Peyer's patch (tissue), 4 donors: ENCODE data around the gene TDRD5. TPM values are rescaled to one million over a fixed set of nuclear protein-coding genes. Genes with fewer than 3 reads are reported as not detected.

ENCODE experiments used
- DNase-seq, 3 donors: peaks; one replicate each; pipeline ENCODE4 v3.0.0-alpha.2; 2017 to 2019
- H3K27ac ChIP-seq, 4 donors: fragments of 200-600 bp; sonication (generic); one replicate each; pipeline ENCODE4 v1.5.1; 2016 to 2019
- H3K27me3 ChIP-seq, 2 donors: fragments of 200-600 bp; sonication (generic); one replicate each; pipeline ENCODE4 v1.5.1; 2019
- H3K36me3 ChIP-seq, 3 donors: fragments of 200-600 bp; sonication (generic); one replicate each; pipeline ENCODE4 v1.5.1; 2016 to 2019
- H3K4me1 ChIP-seq, 4 donors: fragments of 200-600 bp; sonication (generic); one replicate each; pipeline ENCODE4 v1.5.1; 2016 to 2019
- H3K4me3 ChIP-seq, 4 donors: fragments of 200-600 bp; sonication (generic); 1 replicate in 3 of 4; 2 replicates in 1 of 4; pipeline ENCODE4 v1.5.1; 2016 to 2019; ENCODE audit warnings: mild to moderate bottlenecking in 1 of 4
- H3K9me3 ChIP-seq, 4 donors: fragments of 200-600 bp; sonication (generic); one replicate each; pipeline ENCODE4 v1.5.1; 2016 to 2019; ENCODE audit warnings: mild to moderate bottlenecking in 1 of 4
- POLR2A ChIP-seq, 2 donors: fragments of 450-650 bp; IDR thresholded peaks; one replicate each; pipeline ENCODE4 v1.5.1; 2017; ENCODE audit warnings: antibody characterized with exemption in 2 of 2, mild to moderate bottlenecking in 2 of 2, moderate library complexity in 2 of 2
- total RNA-seq, 4 donors: library from RNA; depleted of rRNA; stranded (reverse); fragments of >200 nt; gene quantifications; one replicate each; pipeline ENCODE4 v1.1.0, GENCODE V29; 2016
- TF ChIP-seq, protein P1 (sequence below), 6 experiments: fragments of 450-650 bp in 4 of 6; fragments of 200-600 bp in 2 of 6; sonication (generic) in 1 of 6; IDR thresholded peaks; one replicate each; pipeline ENCODE4 v1.5.1; 2017 to 2019; ENCODE audit warnings: antibody characterized with exemption in 6 of 6, mild to moderate bottlenecking in 3 of 6, moderate library complexity in 1 of 6

Gene TDRD5
- under 1 TPM in 2 of 4 donors, not detected in 2; 0.40 to 0.70 TPM for total RNA-seq

- H3K27me3 ChIP-seq: no peaks in the 10 kb centered on the region
- no peaks in the 10 kb centered on the region for H3K36me3 ChIP-seq
- H3K27ac ChIP-seq: no peak within 1 kb of the TSS
- peaks cover 0 to 8% (median 0%) of the 10 kb centered on the region in 4 donors for H3K4me1 ChIP-seq
- peaks cover 0 to 4% (median 0%) of the 10 kb centered on the region in 4 donors for H3K9me3 ChIP-seq
- peak in 2 of 3 donors; percentile 45 to 73 for DNase-seq
- TF ChIP-seq, protein P1, sequence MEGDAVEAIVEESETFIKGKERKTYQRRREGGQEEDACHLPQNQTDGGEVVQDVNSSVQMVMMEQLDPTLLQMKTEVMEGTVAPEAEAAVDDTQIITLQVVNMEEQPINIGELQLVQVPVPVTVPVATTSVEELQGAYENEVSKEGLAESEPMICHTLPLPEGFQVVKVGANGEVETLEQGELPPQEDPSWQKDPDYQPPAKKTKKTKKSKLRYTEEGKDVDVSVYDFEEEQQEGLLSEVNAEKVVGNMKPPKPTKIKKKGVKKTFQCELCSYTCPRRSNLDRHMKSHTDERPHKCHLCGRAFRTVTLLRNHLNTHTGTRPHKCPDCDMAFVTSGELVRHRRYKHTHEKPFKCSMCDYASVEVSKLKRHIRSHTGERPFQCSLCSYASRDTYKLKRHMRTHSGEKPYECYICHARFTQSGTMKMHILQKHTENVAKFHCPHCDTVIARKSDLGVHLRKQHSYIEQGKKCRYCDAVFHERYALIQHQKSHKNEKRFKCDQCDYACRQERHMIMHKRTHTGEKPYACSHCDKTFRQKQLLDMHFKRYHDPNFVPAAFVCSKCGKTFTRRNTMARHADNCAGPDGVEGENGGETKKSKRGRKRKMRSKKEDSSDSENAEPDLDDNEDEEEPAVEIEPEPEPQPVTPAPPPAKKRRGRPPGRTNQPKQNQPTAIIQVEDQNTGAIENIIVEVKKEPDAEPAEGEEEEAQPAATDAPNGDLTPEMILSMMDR (IDR thresholded peaks at IDR 0.05): no peak
- TF ChIP-seq POLR2A (IDR thresholded peaks at IDR 0.05): no peak
- H3K4me3 ChIP-seq: peak within 1 kb of the TSS in 2 of 4 donors; percentile 26 to 46
Observed at GRCh38 chr1:179591592-179592580, at the start of gene TDRD5. Gene TDRD5 (plus strand): TSS chr1:179591832. CDS start chr1:179592616, 784 bp downstream.

- Histone ChIP-seq H3K4me1 (no peaks in the 10 kb centered on the region), H3K9me3 (no peaks in the 10 kb centered on the region), H3K4me3 (no peak overlapping the region), H3K36me3 (no peaks in the 10 kb centered on the region), H3K27me3 (no peaks in the 10 kb centered on the region), H3K27ac (no peak overlapping the region)
- TF ChIP-seq, protein P1 (IDR thresholded peaks at IDR 0.05): no peak
- TF ChIP-seq POLR2A (IDR thresholded peaks at IDR 0.05): no peak
- DNase-seq: no peak
Observed at GRCh38 chr1:179545321-179545720, 46.3 kb upstream of the TDRD5 start.

DNA sequence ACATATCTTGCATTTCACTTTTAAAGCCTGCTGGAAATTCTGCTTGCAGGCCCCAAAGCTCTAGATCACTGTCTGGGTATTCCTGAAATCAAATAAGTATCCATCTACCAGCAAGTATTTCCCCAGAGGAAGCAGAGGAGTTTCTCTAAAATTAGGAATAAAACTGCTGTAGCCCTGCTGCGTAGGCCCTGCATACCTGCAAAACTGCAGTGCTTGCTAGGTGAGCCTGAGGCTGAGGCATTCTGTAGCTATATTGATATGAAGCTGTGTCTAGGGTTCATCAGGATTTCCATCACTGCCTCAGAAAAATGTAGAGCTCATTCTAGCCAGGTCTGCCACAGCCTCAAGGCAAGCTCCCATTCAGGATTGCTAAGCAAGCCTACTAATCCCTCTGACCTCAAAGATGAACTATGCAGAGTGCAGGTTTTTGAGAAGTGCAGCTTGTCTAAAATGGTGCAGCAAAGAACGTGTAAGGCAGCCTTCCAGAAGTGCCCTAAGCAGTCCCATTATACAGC, 44.6 kb upstream of the TDRD5 start:
- TF ChIP-seq POLR2A (IDR thresholded peaks at IDR 0.05): no peak
- TF ChIP-seq, protein P1 (IDR thresholded peaks at IDR 0.05): no peak
- Histone ChIP-seq H3K9me3 (no peaks in the 10 kb centered on the region), H3K36me3 (no peaks in the 10 kb centered on the region), H3K27ac (no peak overlapping the region), H3K4me3 (no peak overlapping the region), H3K4me1 (no peaks in the 10 kb centered on the region), H3K27me3 (no peaks in the 10 kb centered on the region)
- DNase-seq: no peak

DNA sequence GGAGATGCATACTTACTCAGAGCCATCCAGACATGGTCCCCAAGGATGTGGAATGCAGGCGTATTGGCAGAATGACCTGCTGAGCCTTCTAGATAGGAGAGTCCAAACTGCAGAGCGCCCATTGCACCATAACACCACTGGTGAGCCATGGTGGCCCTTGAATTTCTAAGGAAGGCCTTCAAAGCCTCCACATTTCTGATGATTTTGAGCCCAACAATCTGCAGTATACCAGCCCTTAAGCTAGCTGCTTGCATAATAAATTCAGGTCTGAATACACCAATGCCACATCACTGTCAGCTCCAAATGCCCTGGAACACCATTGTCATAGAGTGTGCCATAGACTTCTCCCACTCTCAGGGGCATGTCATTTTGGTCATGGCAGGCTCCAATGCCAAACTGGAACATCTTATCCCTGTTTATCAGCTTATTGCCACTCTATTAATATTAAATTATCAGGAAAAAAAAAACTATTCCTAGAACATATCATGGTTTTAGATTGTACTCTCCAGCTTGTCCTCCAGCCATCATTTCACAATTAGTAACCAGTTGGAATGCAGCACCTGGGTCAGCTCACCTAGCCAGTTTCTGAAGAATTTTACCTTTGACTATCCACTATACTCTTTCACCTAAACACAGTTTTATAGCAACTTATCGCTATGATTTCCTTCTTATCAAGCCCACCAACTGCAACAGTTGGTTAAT, 42.8 kb upstream of the TDRD5 start:
- Histone ChIP-seq H3K9me3 (no peaks in the 10 kb centered on the region), H3K4me1 (no peaks in the 10 kb centered on the region), H3K27ac (no peak overlapping the region), H3K4me3 (no peak overlapping the region), H3K36me3 (no peaks in the 10 kb centered on the region), H3K27me3 (no peaks in the 10 kb centered on the region)
- TF ChIP-seq, protein P1 (IDR thresholded peaks at IDR 0.05): no peak
- no peak for TF ChIP-seq POLR2A (IDR thresholded peaks at IDR 0.05)
- DNase-seq: no peak

DNA sequence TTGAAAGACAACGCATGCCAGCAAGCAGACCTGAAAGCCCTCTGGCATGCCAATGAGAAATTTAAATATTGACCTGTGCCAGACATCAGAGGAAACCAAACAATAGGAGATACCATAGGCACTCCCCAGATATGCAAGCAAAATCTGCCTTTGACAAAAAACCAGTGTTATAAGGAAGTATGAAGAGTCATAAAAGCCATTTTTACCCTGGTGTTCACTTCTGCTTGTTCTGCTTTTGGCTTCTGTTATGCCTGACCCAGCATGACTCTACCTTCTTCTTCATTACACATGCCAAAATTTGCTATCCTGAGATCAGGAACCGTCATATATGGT, 42.3 kb upstream of the TDRD5 start:
- Histone ChIP-seq H3K27ac (no peak overlapping the region), H3K9me3 (no peaks in the 10 kb centered on the region), H3K4me3 (no peak overlapping the region), H3K36me3 (no peaks in the 10 kb centered on the region), H3K4me1 (no peaks in the 10 kb centered on the region), H3K27me3 (no peaks in the 10 kb centered on the region)
- TF ChIP-seq, protein P1 (IDR thresholded peaks at IDR 0.05): no peak
- no peak for TF ChIP-seq POLR2A (IDR thresholded peaks at IDR 0.05)
- DNase-seq: no peak
